ENCODE results near the gene AMD1.

AMD1 gene

DNA sequence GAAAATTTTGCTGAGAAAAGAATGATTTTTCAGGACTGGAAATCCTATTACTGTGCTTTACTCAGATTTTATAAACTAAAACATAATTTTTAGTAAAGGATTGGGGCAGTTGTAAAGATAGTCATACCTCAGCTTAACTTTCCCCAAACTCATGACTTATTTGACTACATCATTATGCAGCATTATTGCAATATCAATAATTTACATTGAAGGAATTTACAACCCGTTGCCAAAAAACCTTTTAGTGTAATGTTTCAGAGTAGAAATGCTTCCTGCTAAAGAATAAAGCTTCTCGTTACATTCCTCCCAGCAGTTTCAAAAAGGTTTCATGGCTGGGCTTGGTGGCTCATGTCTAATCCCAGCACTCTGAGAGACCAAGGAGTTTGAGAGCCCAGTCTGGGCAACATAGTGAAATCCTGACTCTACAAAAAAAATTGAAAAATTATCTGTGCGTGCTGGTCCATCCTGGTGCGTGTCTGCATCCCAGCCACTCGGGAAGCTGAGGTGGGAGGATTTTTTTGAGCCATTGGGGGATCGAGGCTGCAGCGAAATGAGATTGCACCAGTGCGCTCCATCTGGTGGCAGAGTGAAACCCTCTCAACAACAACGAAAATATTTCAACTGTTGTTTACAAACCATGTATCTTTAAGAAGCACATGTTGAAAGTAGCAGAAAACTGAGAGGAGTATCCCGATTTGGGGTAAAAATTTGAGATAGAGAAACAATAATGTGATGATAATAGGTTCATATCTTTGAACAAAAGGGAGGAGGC lies 4.4 kb downstream of the AMD1 start:
- 0 out of 2 replicates have a peak, but pooled peaks cover 2% of the 10 kb centered on the region for H3K36me3 ChIP-seq (ENCODE audit: control insufficient read depth, insufficient read depth, low read length)
- H3K27ac ChIP-seq (ENCODE audit: low read depth, low read length), result no peak overlapping the region
- no peaks in the 10 kb centered on the region for H3K27me3 ChIP-seq (ENCODE audit: control insufficient read depth, insufficient read depth, low read length)
- peak overlapping the region; percentile 80 for H3K4me3 ChIP-seq (ENCODE audit: low read depth, low read length)
- H3K4me1 ChIP-seq (ENCODE audit: control insufficient read depth, insufficient read depth, low read length), result peaks cover 23% of the 10 kb centered on the region
- H3K9me3 ChIP-seq (ENCODE audit: control insufficient read depth, insufficient read depth, low read depth, low read length), result no peaks in the 10 kb centered on the region
- H3K9ac ChIP-seq (ENCODE audit: low read length), result no peak overlapping the region

DNA sequence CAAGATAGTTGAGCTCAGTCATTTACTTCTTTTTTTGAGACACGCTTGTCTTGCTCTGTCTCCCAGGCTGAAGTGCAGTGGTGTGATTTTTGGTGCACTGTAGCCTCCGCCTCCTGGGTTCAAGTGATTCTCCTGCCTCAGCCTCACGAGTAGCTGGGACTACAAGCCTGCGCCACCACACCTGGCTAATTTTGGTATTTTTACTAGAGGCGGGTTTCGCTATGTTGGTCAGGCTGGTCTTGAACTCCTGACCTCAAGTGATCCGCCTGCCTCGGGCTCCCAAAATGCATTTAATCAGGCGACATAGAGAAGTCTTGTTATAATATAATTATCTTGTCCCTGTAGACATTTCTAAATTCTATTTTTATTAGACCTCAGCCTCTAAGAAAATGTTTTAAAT lies 6.1 kb downstream of the AMD1 start:
- H3K4me1 ChIP-seq (ENCODE audit: control insufficient read depth, insufficient read depth, low read length), result peaks cover 33% of the 10 kb centered on the region

DNA sequence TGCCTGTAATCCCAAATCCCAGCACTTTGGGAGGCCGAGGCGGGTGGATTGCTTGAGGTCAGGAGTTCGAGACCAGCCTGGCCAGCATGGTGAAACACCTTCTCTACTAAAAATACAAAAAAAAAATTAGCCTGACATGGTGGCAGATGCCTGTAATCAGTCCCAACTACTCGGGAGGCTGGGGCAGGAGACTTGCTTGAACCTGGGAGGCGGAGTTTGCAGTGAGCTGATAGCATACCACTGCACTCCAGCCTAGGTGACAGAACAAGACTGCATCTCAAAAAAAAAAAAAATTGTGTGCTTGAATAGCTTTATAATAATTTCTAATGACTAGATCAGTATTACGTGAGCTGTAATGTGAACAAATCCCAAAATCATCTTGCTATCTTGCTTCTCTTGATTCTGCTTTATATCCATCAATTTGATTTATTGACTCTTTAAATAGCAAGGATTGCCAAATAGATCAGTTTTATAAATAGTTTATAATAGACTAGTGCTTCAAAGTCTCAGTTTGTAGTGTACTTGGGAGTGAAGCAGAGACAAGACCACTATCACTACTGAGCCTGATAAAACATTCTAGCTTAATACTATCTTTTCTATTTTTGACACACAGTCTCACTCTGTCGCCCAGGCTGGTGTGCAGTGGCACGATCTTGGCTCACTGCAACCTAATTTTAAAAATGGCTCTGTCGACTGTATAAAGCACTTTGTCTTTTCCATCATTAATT lies 7.1 kb downstream of the AMD1 start:
- Histone ChIP-seq H3K9ac (ENCODE audit: low read length) (no peak overlapping the region), H3K4me1 (ENCODE audit: control insufficient read depth, insufficient read depth, low read length) (peaks cover 34% of the 10 kb centered on the region), H3K4me3 (ENCODE audit: low read depth, low read length) (no peak overlapping the region)

More for the DNA sequence above, 6.1 kb downstream of the AMD1 start:
- Histone ChIP-seq H3K4me3 (ENCODE audit: low read depth, low read length) (no peak overlapping the region), H3K27me3 (ENCODE audit: control insufficient read depth, insufficient read depth, low read length) (no peaks in the 10 kb centered on the region), H3K27ac (ENCODE audit: low read depth, low read length) (no peak overlapping the region), H3K9me3 (ENCODE audit: control insufficient read depth, insufficient read depth, low read depth, low read length) (no peaks in the 10 kb centered on the region), H3K36me3 (ENCODE audit: control insufficient read depth, insufficient read depth, low read length) (0 out of 2 replicates have a peak, but pooled peaks cover 2% of the 10 kb centered on the region), H3K9ac (ENCODE audit: low read length) (no peak overlapping the region)

DNA sequence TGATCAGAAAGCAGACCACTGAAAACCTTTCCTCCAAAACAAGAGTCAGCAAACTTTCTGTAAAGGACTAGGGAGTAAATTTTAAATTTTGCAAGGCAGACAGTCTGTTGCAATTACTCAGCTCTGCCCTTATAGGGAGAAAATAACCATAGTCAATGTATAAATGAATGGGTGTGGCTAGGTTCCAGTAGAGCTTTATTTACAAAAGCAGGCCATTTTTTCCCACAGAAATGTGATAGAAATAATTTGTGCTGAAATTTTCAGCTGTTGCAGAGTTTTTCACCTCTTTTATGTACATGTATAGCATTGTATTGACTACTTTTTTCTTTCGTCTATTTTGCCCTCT lies 7.7 kb downstream of the AMD1 start:
- H3K9me3 ChIP-seq (ENCODE audit: control insufficient read depth, insufficient read depth, low read depth, low read length), result no peaks in the 10 kb centered on the region
- peaks cover 34% of the 10 kb centered on the region for H3K4me1 ChIP-seq (ENCODE audit: control insufficient read depth, insufficient read depth, low read length)
- H3K27ac ChIP-seq (ENCODE audit: low read depth, low read length), result no peak overlapping the region
- no peak overlapping the region for H3K4me3 ChIP-seq (ENCODE audit: low read depth, low read length)
- H3K27me3 ChIP-seq (ENCODE audit: control insufficient read depth, insufficient read depth, low read length), result no peaks in the 10 kb centered on the region
- H3K36me3 ChIP-seq (ENCODE audit: control insufficient read depth, insufficient read depth, low read length), result peaks cover 7% of the 10 kb centered on the region; the same call in 1 of the 2 replicates
- H3K9ac ChIP-seq (ENCODE audit: low read length), result no peak overlapping the region

More for the DNA sequence above, 7.1 kb downstream of the AMD1 start:
- Histone ChIP-seq H3K9me3 (ENCODE audit: control insufficient read depth, insufficient read depth, low read depth, low read length) (no peaks in the 10 kb centered on the region), H3K27me3 (ENCODE audit: control insufficient read depth, insufficient read depth, low read length) (no peaks in the 10 kb centered on the region), H3K27ac (ENCODE audit: low read depth, low read length) (no peak overlapping the region), H3K36me3 (ENCODE audit: control insufficient read depth, insufficient read depth, low read length) (peaks cover 6% of the 10 kb centered on the region; the same call in 1 of the 2 replicates)

DNA sequence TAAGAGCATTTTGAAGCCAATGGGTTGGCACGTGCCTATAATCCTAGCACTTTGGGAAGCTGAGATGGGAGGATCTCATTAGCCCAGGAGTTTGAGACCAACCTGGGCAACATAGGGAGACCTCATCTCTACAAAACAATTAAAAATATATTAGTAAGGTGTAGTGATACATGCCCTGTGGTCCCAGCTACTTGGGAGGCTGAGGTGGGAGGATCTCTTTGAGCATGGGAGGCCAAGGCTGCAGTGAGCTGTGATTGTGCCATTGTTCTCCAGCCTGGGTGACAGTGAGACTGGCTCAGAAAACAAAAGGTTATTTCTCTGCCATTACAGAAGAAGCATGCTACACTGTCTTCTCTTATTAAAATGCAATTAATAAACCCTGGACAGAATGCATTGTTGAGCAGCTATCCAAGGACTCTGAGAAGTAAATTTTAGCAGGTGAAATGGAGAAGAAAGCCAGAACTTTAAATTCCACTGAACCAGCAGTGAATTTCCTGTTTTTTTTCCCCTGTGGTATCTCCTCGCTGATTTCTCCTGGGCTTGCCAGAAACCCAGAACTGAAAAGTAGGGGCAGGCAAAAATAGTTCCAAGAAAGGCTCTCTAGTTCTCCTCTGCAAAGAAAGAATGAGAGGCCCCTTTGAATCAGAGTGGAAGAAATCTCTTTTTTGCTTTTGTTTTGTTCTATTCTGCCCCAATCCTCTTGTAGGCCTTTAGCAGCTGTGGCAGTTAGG lies 8.4 kb downstream of the AMD1 start:
- H3K27ac ChIP-seq (ENCODE audit: low read depth, low read length), result no peak overlapping the region
- peaks cover 12% of the 10 kb centered on the region for H3K36me3 ChIP-seq (ENCODE audit: control insufficient read depth, insufficient read depth, low read length)
- no peaks in the 10 kb centered on the region for H3K27me3 ChIP-seq (ENCODE audit: control insufficient read depth, insufficient read depth, low read length)
- H3K9me3 ChIP-seq (ENCODE audit: control insufficient read depth, insufficient read depth, low read depth, low read length), result no peaks in the 10 kb centered on the region
- H3K9ac ChIP-seq (ENCODE audit: low read length), result no peak overlapping the region
- H3K4me1 ChIP-seq (ENCODE audit: control insufficient read depth, insufficient read depth, low read length), result peaks cover 34% of the 10 kb centered on the region
- no peak overlapping the region for H3K4me3 ChIP-seq (ENCODE audit: low read depth, low read length)

DNA sequence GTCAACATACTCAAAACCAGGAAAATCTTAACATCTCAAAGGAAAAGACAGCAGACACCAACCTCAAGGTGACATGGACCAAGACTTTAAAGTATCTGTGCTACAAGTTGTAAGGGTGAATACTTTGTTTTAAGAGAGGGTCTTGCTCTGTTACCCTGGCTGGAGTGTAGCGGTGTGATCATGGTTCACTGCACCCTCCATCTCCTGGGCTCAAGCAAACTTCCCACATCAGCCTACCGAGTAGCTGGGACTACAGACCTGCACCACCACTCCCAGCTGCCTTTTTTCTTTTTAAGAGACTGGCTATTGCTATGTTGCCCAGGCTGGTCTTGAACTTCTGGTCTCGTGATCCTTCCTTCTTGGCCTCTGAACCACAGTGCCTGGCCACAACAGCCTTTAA lies 9.7 kb downstream of the AMD1 start:
- H3K27ac ChIP-seq (ENCODE audit: low read depth, low read length), result no peak overlapping the region
- peaks cover 23% of the 10 kb centered on the region for H3K36me3 ChIP-seq (ENCODE audit: control insufficient read depth, insufficient read depth, low read length)
- H3K4me3 ChIP-seq (ENCODE audit: low read depth, low read length), result no peak overlapping the region
- no peak overlapping the region for H3K9ac ChIP-seq (ENCODE audit: low read length)
- H3K9me3 ChIP-seq (ENCODE audit: control insufficient read depth, insufficient read depth, low read depth, low read length), result no peaks in the 10 kb centered on the region
- H3K27me3 ChIP-seq (ENCODE audit: control insufficient read depth, insufficient read depth, low read length), result no peaks in the 10 kb centered on the region
- peaks cover 28% of the 10 kb centered on the region for H3K4me1 ChIP-seq (ENCODE audit: control insufficient read depth, insufficient read depth, low read length)

DNA sequence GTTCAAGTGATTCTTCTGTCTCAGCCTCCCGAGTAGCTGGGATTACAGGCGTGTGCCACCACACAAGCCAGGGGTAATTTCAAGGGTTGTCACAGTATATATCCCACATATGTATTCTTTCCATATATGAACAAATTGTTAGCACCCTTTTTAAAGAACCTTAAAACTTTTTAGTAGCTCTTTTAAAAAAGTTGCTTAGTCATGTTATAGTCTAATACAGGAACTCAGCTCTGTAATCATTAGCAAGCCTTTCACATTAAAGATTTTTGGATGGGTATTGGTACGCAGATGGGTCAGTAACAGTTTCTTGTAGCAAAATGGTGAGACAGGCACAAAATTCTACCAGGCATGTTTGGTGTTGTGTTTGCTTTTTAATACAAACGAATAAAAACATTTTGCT lies 10.9 kb downstream of the AMD1 start:
- no peaks in the 10 kb centered on the region for H3K9me3 ChIP-seq (ENCODE audit: control insufficient read depth, insufficient read depth, low read depth, low read length)
- peaks cover 22% of the 10 kb centered on the region for H3K4me1 ChIP-seq (ENCODE audit: control insufficient read depth, insufficient read depth, low read length)
- peaks cover 32% of the 10 kb centered on the region for H3K36me3 ChIP-seq (ENCODE audit: control insufficient read depth, insufficient read depth, low read length)
- 0 out of 2 replicates have a peak overlapping the region, but pooled peaks have one; percentile 72 for H3K27ac ChIP-seq (ENCODE audit: low read depth, low read length)
- H3K4me3 ChIP-seq (ENCODE audit: low read depth, low read length), result no peak overlapping the region
- no peak overlapping the region for H3K9ac ChIP-seq (ENCODE audit: low read length)
- no peaks in the 10 kb centered on the region for H3K27me3 ChIP-seq (ENCODE audit: control insufficient read depth, insufficient read depth, low read length)

DNA sequence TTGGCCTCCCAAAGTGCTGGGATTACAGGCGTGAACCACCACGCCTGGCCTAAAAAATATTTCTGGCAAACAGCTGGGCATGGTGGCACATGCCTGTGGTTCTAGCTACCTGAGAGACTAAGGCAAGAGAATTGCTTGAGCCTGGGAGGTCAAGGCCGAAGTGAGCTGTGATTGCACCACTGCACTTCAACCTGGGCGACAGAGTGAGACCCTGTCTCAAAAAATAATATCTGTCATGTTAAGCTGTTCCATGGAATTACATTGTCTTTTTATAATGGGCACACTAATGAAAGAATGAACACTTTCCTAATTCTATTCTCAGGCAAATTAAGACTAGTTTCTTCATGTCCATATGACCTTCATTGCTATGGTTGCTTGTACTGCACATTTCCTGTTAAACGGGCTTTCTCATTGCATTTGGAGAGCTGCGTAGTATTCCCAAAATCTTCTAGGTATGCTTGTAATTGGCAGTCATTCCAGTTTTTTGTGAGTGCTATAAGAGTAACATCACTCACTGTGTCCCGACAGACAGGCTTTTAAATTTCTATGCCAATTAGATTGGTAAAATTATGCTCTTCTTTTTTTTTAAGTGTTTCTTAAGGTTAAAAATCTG lies 12.1 kb downstream of the AMD1 start:
- Histone ChIP-seq H3K4me3 (ENCODE audit: low read depth, low read length) (no peak overlapping the region), H3K9ac (ENCODE audit: low read length) (no peak overlapping the region), H3K36me3 (ENCODE audit: control insufficient read depth, insufficient read depth, low read length) (peaks cover 43% of the 10 kb centered on the region), H3K27me3 (ENCODE audit: control insufficient read depth, insufficient read depth, low read length) (no peaks in the 10 kb centered on the region), H3K27ac (ENCODE audit: low read depth, low read length) (no peak overlapping the region), H3K9me3 (ENCODE audit: control insufficient read depth, insufficient read depth, low read depth, low read length) (no peaks in the 10 kb centered on the region), H3K4me1 (ENCODE audit: control insufficient read depth, insufficient read depth, low read length) (peaks cover 18% of the 10 kb centered on the region)

DNA sequence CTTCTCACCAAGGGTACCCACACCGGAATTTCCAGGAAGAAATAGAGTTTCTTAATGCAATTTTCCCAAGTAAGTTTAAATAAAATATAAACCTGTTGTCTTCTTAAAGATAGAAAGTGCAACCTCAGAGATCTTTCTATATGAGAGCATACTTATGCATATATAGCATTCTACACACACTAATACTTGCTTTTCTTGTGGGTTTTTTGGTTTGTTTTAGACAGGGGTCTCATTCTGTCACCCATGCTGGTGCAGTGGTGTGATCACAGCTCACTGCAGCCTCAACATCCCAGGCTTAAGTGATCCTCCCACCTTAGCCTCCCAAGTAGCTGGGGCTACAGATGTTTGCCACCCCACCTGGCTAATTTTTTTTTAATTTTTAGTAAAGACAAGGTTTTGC lies 15.7 kb downstream of the AMD1 start:
- H3K36me3 ChIP-seq (ENCODE audit: control insufficient read depth, insufficient read depth, low read length), result peaks cover 79% of the 10 kb centered on the region
- H3K27ac ChIP-seq (ENCODE audit: low read depth, low read length), result no peak overlapping the region
- 0 out of 2 replicates have a peak, but pooled peaks cover 4% of the 10 kb centered on the region for H3K4me1 ChIP-seq (ENCODE audit: control insufficient read depth, insufficient read depth, low read length)
- no peak overlapping the region for H3K4me3 ChIP-seq (ENCODE audit: low read depth, low read length)
- no peak overlapping the region for H3K9ac ChIP-seq (ENCODE audit: low read length)
- no peaks in the 10 kb centered on the region for H3K27me3 ChIP-seq (ENCODE audit: control insufficient read depth, insufficient read depth, low read length)
- H3K9me3 ChIP-seq (ENCODE audit: control insufficient read depth, insufficient read depth, low read depth, low read length), result no peaks in the 10 kb centered on the region

DNA sequence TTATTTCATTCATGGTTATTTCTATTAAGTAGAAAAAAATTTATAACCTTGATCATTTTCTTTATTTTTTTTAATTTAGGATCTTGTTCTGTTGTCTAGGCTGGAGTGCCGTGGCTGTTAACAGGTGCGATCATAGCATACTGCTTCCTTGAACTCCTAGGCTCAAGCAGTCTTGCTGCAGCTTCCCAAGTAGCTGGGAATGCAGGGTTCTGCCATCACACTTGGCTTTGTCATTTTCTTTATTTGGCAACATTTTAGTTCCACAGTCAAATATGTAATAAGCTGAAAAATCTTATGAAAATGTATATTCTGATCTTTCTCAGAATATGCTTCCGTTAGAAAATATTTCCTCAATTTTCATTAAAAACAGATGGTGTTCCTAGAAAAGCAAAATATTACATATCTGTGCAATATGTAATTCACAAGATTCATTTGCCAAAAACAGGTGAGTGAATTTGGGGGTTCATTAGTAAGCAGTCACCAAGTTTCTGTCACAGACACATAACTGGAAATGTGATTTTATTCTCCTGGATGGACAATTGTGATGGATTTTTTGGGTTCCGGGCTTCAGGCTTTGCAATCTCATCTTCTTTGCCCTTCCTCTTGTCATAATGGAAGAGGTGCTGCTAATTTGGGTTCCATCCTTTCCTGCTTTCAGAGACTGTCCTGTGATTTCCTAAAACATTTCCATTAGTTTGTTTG lies 21.5 kb downstream of the AMD1 start:
- no peak overlapping the region for H3K4me3 ChIP-seq (ENCODE audit: low read depth, low read length)
- H3K4me1 ChIP-seq (ENCODE audit: control insufficient read depth, insufficient read depth, low read length), result no peaks in the 10 kb centered on the region
- H3K27ac ChIP-seq (ENCODE audit: low read depth, low read length), result no peak overlapping the region
- no peaks in the 10 kb centered on the region for H3K27me3 ChIP-seq (ENCODE audit: control insufficient read depth, insufficient read depth, low read length)
- no peaks in the 10 kb centered on the region for H3K9me3 ChIP-seq (ENCODE audit: control insufficient read depth, insufficient read depth, low read depth, low read length)
- peaks cover 72% of the 10 kb centered on the region for H3K36me3 ChIP-seq (ENCODE audit: control insufficient read depth, insufficient read depth, low read length)
- H3K9ac ChIP-seq (ENCODE audit: low read length), result no peak overlapping the region
